Lung (tissue), 12 donors: ENCODE results near the gene ARL6IP4. TPM values are rescaled to one million over a fixed set of nuclear protein-coding genes. Genes with fewer than 3 reads are reported as not detected.

Experiments used
- ATAC-seq: fragments of 200-7000 bp; cut with Tn5 transposase; one replicate; pipeline ENCODE4 v1.9.1; 2020; ENCODE audit warnings: moderate number of reproducible peaks; ENCODE audit not compliant: insufficient read depth, low FRiP score
- DNase-seq, 3 donors: peaks; one replicate each; pipeline ENCODE4 v3.0.0-alpha.2; 2013 to 2017
- H3K27ac ChIP-seq, 2 donors: one replicate each; pipeline ENCODE4 v1.5.1; 2013; ENCODE audit warnings: mild to moderate bottlenecking in 2 of 2, moderate library complexity in 2 of 2, control low read depth in 1 of 2, inconsistent platforms in 1 of 2, low read depth in 1 of 2, low read length in 1 of 2
- H3K27me3 ChIP-seq, 3 donors: one replicate each; pipeline ENCODE4 v1.5.1; 2013; ENCODE audit warnings: low read length in 2 of 3; ENCODE audit not compliant: control insufficient read depth in 3 of 3, insufficient read depth in 3 of 3
- H3K36me3 ChIP-seq, 4 donors: one replicate each; pipeline ENCODE4 v1.5.1; 2013; ENCODE audit warnings: low read length in 4 of 4, mild to moderate bottlenecking in 1 of 4, moderate library complexity in 1 of 4; ENCODE audit not compliant: control insufficient read depth in 4 of 4, insufficient read depth in 4 of 4
- H3K4me1 ChIP-seq, 5 donors: one replicate each; pipeline ENCODE4 v1.5.1; 2013; ENCODE audit warnings: low read length in 5 of 5, mild to moderate bottlenecking in 2 of 5, moderate library complexity in 1 of 5; ENCODE audit not compliant: control insufficient read depth in 5 of 5, insufficient read depth in 5 of 5
- H3K4me3 ChIP-seq: one replicate; pipeline ENCODE4 v1.5.1; 2013; ENCODE audit warnings: mild to moderate bottlenecking, control low read depth, moderate library complexity
- H3K9ac ChIP-seq, 2 donors: one replicate each; pipeline ENCODE4 v1.5.1; 2013; ENCODE audit warnings: low read length in 2 of 2, control low read depth in 1 of 2; ENCODE audit not compliant: insufficient read depth in 1 of 2
- H3K9me3 ChIP-seq, 4 donors: one replicate each; pipeline ENCODE4 v1.5.1; 2013; ENCODE audit warnings: low read length in 3 of 4, mild to moderate bottlenecking in 1 of 4, moderate library complexity in 1 of 4; ENCODE audit not compliant: control insufficient read depth in 4 of 4, insufficient read depth in 3 of 4
- CTCF ChIP-seq: IDR thresholded peaks from 2 replicates; pipeline ENCODE4 v1.5.1; 2012; ENCODE audit warnings: mild to moderate bottlenecking; ENCODE audit errors: control extremely low read depth, extremely low read depth
- WGBS, 2 donors: extraction: QIAGEN DNeasy Blood & Tissue Kit; methylation state at CpG; one replicate each; pipeline ENCODE4 v1.1.7; 2013; 5-methylcytosine and 5-hydroxymethylcytosine counted together
- polyA plus RNA-seq, 2 donors: library from polyadenylated mRNA; stranded (reverse); fragments of 200-250 nt; gene quantifications; one replicate each; pipeline ENCODE4 v1.2.1, GENCODE V29; 2013
- total RNA-seq, 2 donors: library from RNA; depleted of rRNA in 1 of 2; stranded (reverse); fragments of >200 nt in 1 of 2; gene quantifications; one replicate each; pipeline ENCODE4 v1.2.1, GENCODE V29; 2014 to 2021
- donor health status: control.
- donor health status: control.
- donor health status: Bipolar disorder and iron deficiency.
- donor health status: healthy.
- donor health status: DM: yes; HTN: yes; CAD: no.

The ARL6IP4 gene
- total and polyA plus RNA-seq, 4 donors = 83.6 to 354 (median 192) TPM

- ATAC-seq (no peak), DNase-seq (no peak)
- peaks cover 0 to 2% (median 0%) of the 10 kb centered on the region in 4 donors for H3K9me3 ChIP-seq
- no peak overlapping the region for H3K27ac ChIP-seq
- no peak overlapping the region for H3K9ac ChIP-seq
- 92 to 94% methylated on average over 21 of the region's 21 CpGs for WGBS, 2 donors
- no peak for TF ChIP-seq CTCF
- peaks cover 0 to 20% (median 9%) of the 10 kb centered on the region in 5 donors for H3K4me1 ChIP-seq
- peaks cover 0 to 62% (median 0%) of the 10 kb centered on the region in 4 donors for H3K36me3 ChIP-seq
- no peak overlapping the region for H3K4me3 ChIP-seq
- no peaks in the 10 kb centered on the region for H3K27me3 ChIP-seq
Observed at GRCh38 chr12:122988612-122989212, 8.2 kb downstream of the ARL6IP4 start.

GRCh38 chr12:122989225-122989839, 8.9 kb downstream of the ARL6IP4 start:
- TF ChIP-seq CTCF = no peak
- peaks cover 0 to 65% (median 0%) of the 10 kb centered on the region in 4 donors for H3K36me3 ChIP-seq

DNA sequence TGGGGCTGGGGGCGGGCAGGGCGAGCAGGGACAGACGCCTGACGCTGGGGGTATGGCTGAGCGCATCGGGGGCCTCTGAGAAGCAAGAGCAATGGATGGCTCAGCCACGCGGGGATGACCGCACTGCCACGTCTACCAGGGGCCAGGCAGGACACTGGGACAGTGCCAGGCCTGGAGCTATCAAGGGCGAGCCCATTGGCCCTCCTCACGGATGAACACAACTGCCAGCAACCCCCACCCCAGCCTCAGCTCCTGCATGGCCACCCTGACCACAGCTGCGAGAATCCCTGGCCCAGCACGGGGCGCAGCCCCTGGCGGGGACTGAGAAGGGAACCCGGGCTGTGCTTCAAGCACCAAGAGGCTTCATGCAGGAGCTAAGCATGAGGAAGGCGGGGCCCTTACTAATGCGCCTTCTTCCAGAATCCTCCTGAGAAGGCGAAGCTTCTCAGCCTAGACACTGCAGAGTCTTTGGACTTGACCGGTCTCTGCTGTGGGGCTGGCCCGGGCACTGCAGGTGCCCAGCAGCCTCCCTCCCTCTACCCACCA, 9.5 kb downstream of the ARL6IP4 start:
- Histone ChIP-seq H3K27me3 (no peaks in the 10 kb centered on the region), H3K27ac (no peak overlapping the region), H3K4me3 (no peak overlapping the region), H3K9me3 (peaks cover 0 to 2% (median 0%) of the 10 kb centered on the region in 4 donors), H3K4me1 (peaks cover 0 to 8% (median 0%) of the 10 kb centered on the region in 5 donors), H3K9ac (no peak overlapping the region), H3K36me3 (peaks cover 0 to 69% (median 0%) of the 10 kb centered on the region in 4 donors)
- no peak for ATAC-seq
- TF ChIP-seq CTCF = no peak
- 94 to 98% methylated on average over 20 to 22 of the region's 22 CpGs for WGBS, 2 donors
- DNase-seq = no peak

More at GRCh38 chr12:122989225-122989839, 8.9 kb downstream of the ARL6IP4 start:
- Histone ChIP-seq H3K9me3 (peaks cover 0 to 2% (median 0%) of the 10 kb centered on the region in 4 donors), H3K9ac (no peak overlapping the region), H3K4me1 (peaks cover 0 to 14% (median 5%) of the 10 kb centered on the region in 5 donors), H3K4me3 (no peak overlapping the region), H3K27ac (no peak overlapping the region), H3K27me3 (no peaks in the 10 kb centered on the region)
- no peak for ATAC-seq
- no peak for DNase-seq
- 93 to 98% methylated on average over 10 of the region's 10 CpGs for WGBS, 2 donors
